Tongue (tissue), 2 donors: Measurements from ENCODE around the gene ENOX1. TPM values are rescaled to one million over a fixed set of nuclear protein-coding genes. Genes with fewer than 3 reads are reported as not detected.

Experiments used
- DNase-seq: peaks from one replicate; pipeline ENCODE4 v3.0.0-alpha.2; 2015
- total RNA-seq: library from RNA; depleted of rRNA; stranded (reverse); fragments of >200 nt; gene quantifications from one replicate; pipeline ENCODE4 v1.2.3, GENCODE V29; 2014

Gene ENOX1
- total RNA-seq, 1 donor from 2014 or later = 11.8 TPM

- DNase-seq = no peak
These were observed 403.1 kb downstream of the ENOX1 start for GRCh38 chr13:43383498-43384165.

- no peak for DNase-seq
These were observed 407.0 kb downstream of the ENOX1 start for GRCh38 chr13:43379738-43380137.

- DNase-seq = no peak
These were observed 408.8 kb downstream of the ENOX1 start for GRCh38 chr13:43377973-43378372.

- no peak for DNase-seq
These were observed 409.6 kb downstream of the ENOX1 start for GRCh38 chr13:43377149-43377548.

- no peak for DNase-seq
These were observed 410.2 kb downstream of the ENOX1 start for GRCh38 chr13:43376596-43376995.

- no peak for DNase-seq
These were observed 410.8 kb downstream of the ENOX1 start for GRCh38 chr13:43375797-43376465.

GRCh38 chr13:43374621-43375020 is 412.2 kb downstream of the ENOX1 start:
- no peak for DNase-seq

GRCh38 chr13:43373400-43373799 is 413.4 kb downstream of the ENOX1 start:
- DNase-seq = no peak

- no peak for DNase-seq
These were observed 415.9 kb downstream of the ENOX1 start for GRCh38 chr13:43370842-43371241.

GRCh38 chr13:43369319-43369718 is 417.5 kb downstream of the ENOX1 start:
- DNase-seq = peak; percentile 34

GRCh38 chr13:43368003-43368402 is 418.8 kb downstream of the ENOX1 start:
- DNase-seq = peak; percentile 24

- DNase-seq = no peak
These were observed 421.8 kb downstream of the ENOX1 start for GRCh38 chr13:43365039-43365344.

- DNase-seq = peak; percentile 73
These were observed 422.3 kb downstream of the ENOX1 start for GRCh38 chr13:43364210-43365038.

GRCh38 chr13:43363156-43363953 is 423.4 kb downstream of the ENOX1 start:
- peak; percentile 76 for DNase-seq

- DNase-seq = peak; percentile 44
These were observed 424.2 kb downstream of the ENOX1 start for GRCh38 chr13:43362556-43362955.

- peak; percentile 26 for DNase-seq
These were observed 425.7 kb downstream of the ENOX1 start for GRCh38 chr13:43360892-43361610.

- DNase-seq = no peak
These were observed 426.6 kb downstream of the ENOX1 start for GRCh38 chr13:43360171-43360570.

GRCh38 chr13:43359536-43359935 is 427.2 kb downstream of the ENOX1 start:
- no peak for DNase-seq

- DNase-seq = peak; percentile 69
These were observed 429.2 kb downstream of the ENOX1 start for GRCh38 chr13:43357564-43357963.

- DNase-seq = peak; percentile 30
These were observed 430.2 kb downstream of the ENOX1 start for GRCh38 chr13:43356567-43356966.

GRCh38 chr13:43355774-43356173 is 431.0 kb downstream of the ENOX1 start:
- no peak for DNase-seq
